ENCODE results near the gene MAD1L1.

The MAD1L1 gene

GRCh38 chr7:2231992-2232765 is 566 bp downstream of the MAD1L1 start:
- Histone ChIP-seq H3K4me3 (ENCODE audit: low read depth in 1 of 2, low read length in 2 of 2) (peak overlapping the region; percentile 93 to 100), H3K27ac (ENCODE audit: low read length) (peak overlapping the region; percentile 66), H3K4me1 (ENCODE audit: insufficient read depth, low read length) (peaks cover 45% of the 10 kb centered on the region), H2AFZ (ENCODE audit: low read depth, low read length) (peak overlapping the region; percentile 85), H3K27me3 (ENCODE audit: insufficient read depth, low read length, poor library complexity) (no peaks in the 10 kb centered on the region), H3K79me2 (ENCODE audit: insufficient read depth, low read length) (peaks cover 57% of the 10 kb centered on the region), H3K4me2 (ENCODE audit: insufficient read depth, low read length) (peak overlapping the region; percentile 84), H3K9me3 (ENCODE audit: insufficient read depth, low read length, severe bottlenecking) (no peaks in the 10 kb centered on the region), H3K36me3 (ENCODE audit: insufficient read depth, low read length) (peaks cover 60% of the 10 kb centered on the region), H4K20me1 (ENCODE audit: insufficient read depth, low read length) (peaks cover 34% of the 10 kb centered on the region), H3K9ac (ENCODE audit: low read depth, low read length) (peak overlapping the region; percentile 95)
- ATAC-seq (ENCODE audit: insufficient read depth, low read depth) = peak; percentile 68
- TF ChIP-seq EZH2 (IDR thresholded peaks at IDR 0.05; ENCODE audit: borderline replicate concordance, low read depth, low read length, severe bottlenecking) (no peak), CTCF (IDR thresholded peaks at IDR 0.05; ENCODE audit: borderline replicate concordance, extremely low read depth, low read length, poor library complexity, severe bottlenecking) (peak; percentile 10)
- peak; percentile 44 for DNase-seq

- peaks cover 45% of the 10 kb centered on the region for H3K4me1 ChIP-seq (ENCODE audit: insufficient read depth, low read length)
- ATAC-seq (ENCODE audit: insufficient read depth, low read depth) (no peak), DNase-seq (no peak)
- no peaks in the 10 kb centered on the region for H3K9me3 ChIP-seq (ENCODE audit: insufficient read depth, low read length, severe bottlenecking)
- H3K4me3 ChIP-seq (ENCODE audit: low read depth in 1 of 2, low read length in 2 of 2) = peak overlapping the region in 1 of 2 experiments; percentile 93; a peak in 1 of 4 replicates
- peaks cover 40% of the 10 kb centered on the region for H4K20me1 ChIP-seq (ENCODE audit: insufficient read depth, low read length)
- no peak overlapping the region; the same call in 1 of the 2 replicates for H3K9ac ChIP-seq (ENCODE audit: low read depth, low read length)
- H3K27ac ChIP-seq (ENCODE audit: low read length) = no peak overlapping the region
- H3K27me3 ChIP-seq (ENCODE audit: insufficient read depth, low read length, poor library complexity) = no peaks in the 10 kb centered on the region
- TF ChIP-seq EZH2 (IDR thresholded peaks at IDR 0.05; ENCODE audit: borderline replicate concordance, low read depth, low read length, severe bottlenecking) (no peak), CTCF (IDR thresholded peaks at IDR 0.05; ENCODE audit: borderline replicate concordance, extremely low read depth, low read length, poor library complexity, severe bottlenecking) (no peak)
- H2AFZ ChIP-seq (ENCODE audit: low read depth, low read length) = no peak overlapping the region
- H3K36me3 ChIP-seq (ENCODE audit: insufficient read depth, low read length) = peaks cover 64% of the 10 kb centered on the region
- peaks cover 68% of the 10 kb centered on the region for H3K79me2 ChIP-seq (ENCODE audit: insufficient read depth, low read length)
- peak overlapping the region; percentile 84 for H3K4me2 ChIP-seq (ENCODE audit: insufficient read depth, low read length)
These were observed 1.9 kb downstream of the MAD1L1 start for GRCh38 chr7:2230882-2231281.

GRCh38 chr7:2230226-2230625 is 2.5 kb downstream of the MAD1L1 start:
- Histone ChIP-seq H3K9me3 (ENCODE audit: insufficient read depth, low read length, severe bottlenecking) (no peaks in the 10 kb centered on the region), H3K4me2 (ENCODE audit: insufficient read depth, low read length) (peak overlapping the region; percentile 84), H4K20me1 (ENCODE audit: insufficient read depth, low read length) (peaks cover 45% of the 10 kb centered on the region), H3K36me3 (ENCODE audit: insufficient read depth, low read length) (peaks cover 65% of the 10 kb centered on the region), H3K27ac (ENCODE audit: low read length) (no peak overlapping the region), H3K79me2 (ENCODE audit: insufficient read depth, low read length) (peaks cover 75% of the 10 kb centered on the region), H2AFZ (ENCODE audit: low read depth, low read length) (no peak overlapping the region), H3K4me3 (ENCODE audit: low read depth in 1 of 2, low read length in 2 of 2) (peak overlapping the region in 1 of 2 experiments; percentile 10; a peak in 1 of 4 replicates), H3K9ac (ENCODE audit: low read depth, low read length) (no peak overlapping the region), H3K27me3 (ENCODE audit: insufficient read depth, low read length, poor library complexity) (no peaks in the 10 kb centered on the region), H3K4me1 (ENCODE audit: insufficient read depth, low read length) (peaks cover 45% of the 10 kb centered on the region)
- TF ChIP-seq EZH2 (IDR thresholded peaks at IDR 0.05; ENCODE audit: borderline replicate concordance, low read depth, low read length, severe bottlenecking) (no peak), CTCF (IDR thresholded peaks at IDR 0.05; ENCODE audit: borderline replicate concordance, extremely low read depth, low read length, poor library complexity, severe bottlenecking) (no peak)
- ATAC-seq (ENCODE audit: insufficient read depth, low read depth) (no peak), DNase-seq (no peak)

Data from DND-41 (cell line).